Adrenal gland (tissue), 5 donors: ENCODE measurements around the gene ABAT.

Experiments
- POLR2A ChIP-seq, 2 donors: fragments of 450-650 bp; IDR thresholded peaks; one replicate each; pipeline ENCODE4 v1.6.1; 2017; ENCODE audit warnings: antibody characterized with exemption in 2 of 2, mild to moderate bottlenecking in 2 of 2, moderate library complexity in 1 of 2
- TF ChIP-seq, protein P1 (sequence below), 6 experiments: fragments of 450-650 bp in 4 of 6; fragments of 200-600 bp in 2 of 6; sonication (generic) in 1 of 6; IDR thresholded peaks; 1 replicate in 5 of 6; 2 replicates in 1 of 6; pipeline versions ENCODE4 v1.5.1 to v1.8.0; 2016 to 2021; ENCODE audit warnings: antibody characterized with exemption in 6 of 6, mild to moderate bottlenecking in 2 of 6, moderate library complexity in 1 of 6
- donor health status: DM: no; HTN: no; CAD: no.

DNA sequence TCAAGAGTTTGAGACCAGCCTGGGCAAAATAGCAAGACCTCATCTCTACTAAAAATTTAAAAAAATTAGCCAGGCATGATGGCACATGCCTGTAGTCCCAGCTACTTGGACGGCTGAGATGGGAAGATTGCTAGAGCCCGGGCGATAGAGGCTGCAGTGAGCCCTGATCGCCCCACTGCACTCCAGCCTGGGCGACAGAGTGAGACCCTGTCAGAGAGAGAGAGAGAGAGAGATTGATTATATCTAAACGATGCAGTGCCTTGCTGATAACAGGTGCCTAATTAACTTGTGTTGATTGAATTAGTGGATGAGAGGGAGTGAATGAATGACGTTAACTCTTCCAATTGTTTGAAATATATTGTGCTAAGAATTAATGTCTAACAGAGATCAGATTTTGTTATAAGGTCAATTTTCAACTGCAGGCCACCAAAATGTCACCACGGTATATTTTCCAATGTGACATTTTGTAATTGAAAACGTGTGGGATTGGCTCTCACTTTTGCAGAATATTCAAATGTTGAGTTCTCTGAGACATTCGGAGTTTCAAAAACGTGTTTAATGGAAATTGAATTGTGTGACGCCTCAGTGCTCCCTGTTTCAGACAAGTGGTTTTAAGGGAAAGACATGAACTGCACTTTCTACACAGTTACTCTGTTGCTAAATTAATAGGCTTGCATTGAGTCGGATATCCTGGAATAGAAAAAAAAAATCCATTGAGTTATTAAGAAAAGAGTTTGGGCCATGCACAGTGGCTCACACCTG lies 53.6 kb downstream of the ABAT start:
- TF ChIP-seq, protein P1, sequence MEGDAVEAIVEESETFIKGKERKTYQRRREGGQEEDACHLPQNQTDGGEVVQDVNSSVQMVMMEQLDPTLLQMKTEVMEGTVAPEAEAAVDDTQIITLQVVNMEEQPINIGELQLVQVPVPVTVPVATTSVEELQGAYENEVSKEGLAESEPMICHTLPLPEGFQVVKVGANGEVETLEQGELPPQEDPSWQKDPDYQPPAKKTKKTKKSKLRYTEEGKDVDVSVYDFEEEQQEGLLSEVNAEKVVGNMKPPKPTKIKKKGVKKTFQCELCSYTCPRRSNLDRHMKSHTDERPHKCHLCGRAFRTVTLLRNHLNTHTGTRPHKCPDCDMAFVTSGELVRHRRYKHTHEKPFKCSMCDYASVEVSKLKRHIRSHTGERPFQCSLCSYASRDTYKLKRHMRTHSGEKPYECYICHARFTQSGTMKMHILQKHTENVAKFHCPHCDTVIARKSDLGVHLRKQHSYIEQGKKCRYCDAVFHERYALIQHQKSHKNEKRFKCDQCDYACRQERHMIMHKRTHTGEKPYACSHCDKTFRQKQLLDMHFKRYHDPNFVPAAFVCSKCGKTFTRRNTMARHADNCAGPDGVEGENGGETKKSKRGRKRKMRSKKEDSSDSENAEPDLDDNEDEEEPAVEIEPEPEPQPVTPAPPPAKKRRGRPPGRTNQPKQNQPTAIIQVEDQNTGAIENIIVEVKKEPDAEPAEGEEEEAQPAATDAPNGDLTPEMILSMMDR (IDR thresholded peaks at IDR 0.05): no peak
- no peak for TF ChIP-seq POLR2A (IDR thresholded peaks at IDR 0.05)
